HL-60 (cell line): ENCODE results near the gene SEMA4G.

ENCODE experiments used
- GABPA ChIP-seq: IDR thresholded peaks from 2 replicates; pipeline ENCODE4 v1.6.1; 2012; ENCODE audit warnings: low read depth
- POLR2AphosphoS5 ChIP-seq: IDR thresholded peaks from 2 replicates; pipeline ENCODE4 v1.6.1; 2012; ENCODE audit warnings: low read depth
- TF ChIP-seq, protein P1 (sequence below): IDR thresholded peaks from one replicate; pipeline ENCODE4 v1.5.1; 2011; ENCODE audit warnings: low read length, control low read depth, inconsistent platforms; ENCODE audit not compliant: insufficient read depth
- TF ChIP-seq, protein P2 (sequence below): IDR thresholded peaks from 2 replicates; pipeline ENCODE4 v1.6.1; 2012; ENCODE audit warnings: low read depth; ENCODE audit not compliant: insufficient replicate concordance

GRCh38 chr10:101007099-101007711, 37.9 kb downstream of the SEMA4G start:
- TF ChIP-seq, protein P1, sequence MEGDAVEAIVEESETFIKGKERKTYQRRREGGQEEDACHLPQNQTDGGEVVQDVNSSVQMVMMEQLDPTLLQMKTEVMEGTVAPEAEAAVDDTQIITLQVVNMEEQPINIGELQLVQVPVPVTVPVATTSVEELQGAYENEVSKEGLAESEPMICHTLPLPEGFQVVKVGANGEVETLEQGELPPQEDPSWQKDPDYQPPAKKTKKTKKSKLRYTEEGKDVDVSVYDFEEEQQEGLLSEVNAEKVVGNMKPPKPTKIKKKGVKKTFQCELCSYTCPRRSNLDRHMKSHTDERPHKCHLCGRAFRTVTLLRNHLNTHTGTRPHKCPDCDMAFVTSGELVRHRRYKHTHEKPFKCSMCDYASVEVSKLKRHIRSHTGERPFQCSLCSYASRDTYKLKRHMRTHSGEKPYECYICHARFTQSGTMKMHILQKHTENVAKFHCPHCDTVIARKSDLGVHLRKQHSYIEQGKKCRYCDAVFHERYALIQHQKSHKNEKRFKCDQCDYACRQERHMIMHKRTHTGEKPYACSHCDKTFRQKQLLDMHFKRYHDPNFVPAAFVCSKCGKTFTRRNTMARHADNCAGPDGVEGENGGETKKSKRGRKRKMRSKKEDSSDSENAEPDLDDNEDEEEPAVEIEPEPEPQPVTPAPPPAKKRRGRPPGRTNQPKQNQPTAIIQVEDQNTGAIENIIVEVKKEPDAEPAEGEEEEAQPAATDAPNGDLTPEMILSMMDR = no peak
- TF ChIP-seq GABPA (no peak), POLR2AphosphoS5 (no peak)
- TF ChIP-seq, protein P2, sequence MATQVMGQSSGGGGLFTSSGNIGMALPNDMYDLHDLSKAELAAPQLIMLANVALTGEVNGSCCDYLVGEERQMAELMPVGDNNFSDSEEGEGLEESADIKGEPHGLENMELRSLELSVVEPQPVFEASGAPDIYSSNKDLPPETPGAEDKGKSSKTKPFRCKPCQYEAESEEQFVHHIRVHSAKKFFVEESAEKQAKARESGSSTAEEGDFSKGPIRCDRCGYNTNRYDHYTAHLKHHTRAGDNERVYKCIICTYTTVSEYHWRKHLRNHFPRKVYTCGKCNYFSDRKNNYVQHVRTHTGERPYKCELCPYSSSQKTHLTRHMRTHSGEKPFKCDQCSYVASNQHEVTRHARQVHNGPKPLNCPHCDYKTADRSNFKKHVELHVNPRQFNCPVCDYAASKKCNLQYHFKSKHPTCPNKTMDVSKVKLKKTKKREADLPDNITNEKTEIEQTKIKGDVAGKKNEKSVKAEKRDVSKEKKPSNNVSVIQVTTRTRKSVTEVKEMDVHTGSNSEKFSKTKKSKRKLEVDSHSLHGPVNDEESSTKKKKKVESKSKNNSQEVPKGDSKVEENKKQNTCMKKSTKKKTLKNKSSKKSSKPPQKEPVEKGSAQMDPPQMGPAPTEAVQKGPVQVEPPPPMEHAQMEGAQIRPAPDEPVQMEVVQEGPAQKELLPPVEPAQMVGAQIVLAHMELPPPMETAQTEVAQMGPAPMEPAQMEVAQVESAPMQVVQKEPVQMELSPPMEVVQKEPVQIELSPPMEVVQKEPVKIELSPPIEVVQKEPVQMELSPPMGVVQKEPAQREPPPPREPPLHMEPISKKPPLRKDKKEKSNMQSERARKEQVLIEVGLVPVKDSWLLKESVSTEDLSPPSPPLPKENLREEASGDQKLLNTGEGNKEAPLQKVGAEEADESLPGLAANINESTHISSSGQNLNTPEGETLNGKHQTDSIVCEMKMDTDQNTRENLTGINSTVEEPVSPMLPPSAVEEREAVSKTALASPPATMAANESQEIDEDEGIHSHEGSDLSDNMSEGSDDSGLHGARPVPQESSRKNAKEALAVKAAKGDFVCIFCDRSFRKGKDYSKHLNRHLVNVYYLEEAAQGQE = no peak
